ENCODE measurements around the gene CMTM8.

CMTM8 gene

DNA sequence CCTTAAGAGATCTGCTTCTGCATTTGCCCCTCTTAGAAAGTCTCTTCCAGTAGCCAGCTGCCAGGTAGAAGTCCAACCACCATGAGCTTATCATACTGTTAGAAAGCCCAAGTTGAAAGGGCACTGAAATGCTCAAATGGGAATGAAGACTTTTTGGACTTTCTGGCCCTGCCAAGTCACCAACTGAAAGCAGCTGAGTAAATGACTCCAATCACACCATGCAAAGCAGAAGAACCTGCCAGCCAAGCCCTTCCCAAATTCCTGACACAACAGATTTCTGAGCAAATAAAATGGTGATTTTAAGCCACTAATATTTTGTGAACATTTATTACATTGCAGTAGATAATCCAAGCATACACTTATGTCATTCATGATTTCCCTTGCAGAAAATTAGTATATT, 2.1 kb upstream of the CMTM8 start:
- no peak for DNase-seq

DNA sequence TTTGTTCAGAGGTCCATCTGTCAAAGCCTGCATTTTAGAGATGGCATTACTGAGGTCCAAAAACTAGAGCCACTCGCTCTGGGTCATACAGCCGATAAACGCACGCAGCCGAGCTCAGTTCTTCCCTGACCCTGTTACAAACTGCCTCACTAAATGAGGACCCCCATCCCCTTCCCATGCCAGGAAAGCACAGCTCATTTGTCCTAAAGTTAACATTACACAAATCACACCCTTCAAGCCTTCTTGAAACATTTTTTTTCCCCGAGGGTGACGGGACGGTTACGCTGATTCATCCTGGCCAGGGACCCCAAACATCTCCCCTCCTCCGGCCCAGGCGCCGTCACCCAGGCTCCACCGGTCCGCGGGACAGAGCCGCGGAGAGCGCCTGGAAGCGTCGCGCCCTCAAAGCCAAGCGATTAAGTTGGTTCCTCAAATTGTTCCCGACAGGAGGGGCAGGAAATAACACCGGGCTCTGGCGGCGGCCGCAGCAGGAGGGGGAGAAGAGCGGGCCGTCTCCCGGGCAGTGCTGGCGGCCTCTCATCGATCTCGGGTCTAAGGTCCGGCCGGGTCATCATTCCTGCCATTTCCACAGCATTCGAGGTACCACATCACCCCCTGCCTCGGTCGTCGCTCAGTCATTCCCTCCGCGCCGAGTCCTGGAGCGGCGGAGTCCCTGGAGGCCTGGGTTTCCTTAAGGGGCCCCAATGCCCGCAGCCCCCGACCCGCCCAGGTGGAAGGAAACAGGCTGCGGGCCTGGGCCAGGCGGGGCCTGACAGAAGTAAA, 619 bp upstream of the CMTM8 start:
- DNase-seq: no peak

DNA sequence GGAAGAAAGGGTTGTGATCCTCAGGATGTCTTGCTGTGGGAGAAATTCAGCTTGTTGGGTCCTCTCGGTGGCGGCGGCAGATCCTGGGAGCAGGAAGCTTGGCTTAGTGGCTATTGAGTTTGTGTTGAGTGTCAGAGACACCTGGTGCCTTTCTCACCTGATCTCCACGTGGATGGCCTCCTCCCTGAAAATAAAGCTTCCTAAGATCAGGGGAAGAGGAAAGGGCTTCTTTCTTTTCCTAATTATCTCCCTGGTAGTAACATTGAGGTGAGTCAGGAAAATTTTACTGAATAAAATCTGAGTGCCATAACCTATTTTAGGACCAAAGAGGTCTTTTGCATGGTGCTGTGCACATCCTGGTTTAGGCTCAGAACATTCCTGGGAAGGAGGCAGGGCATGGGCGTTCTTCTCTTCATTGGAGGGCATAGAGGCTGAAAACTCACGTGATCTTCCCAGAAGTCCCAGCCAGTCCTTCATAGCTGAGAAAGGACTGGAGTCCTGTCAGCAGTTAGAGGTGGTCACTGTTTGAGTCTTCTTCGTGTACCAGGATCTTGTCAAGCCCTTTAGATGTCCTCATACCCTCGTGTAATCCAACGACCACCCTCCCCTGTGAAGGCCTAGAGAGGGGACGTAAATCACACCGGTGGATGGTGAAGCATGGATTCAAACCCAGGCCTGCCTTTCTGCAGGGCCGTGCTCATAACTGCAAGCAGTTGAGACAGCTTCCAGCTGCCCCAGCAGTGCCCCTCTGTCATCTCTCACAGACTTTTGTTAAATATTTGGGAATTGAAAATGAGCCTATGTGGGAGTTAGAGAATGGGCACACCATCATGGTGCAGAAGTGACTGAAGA, 1.1 kb downstream of the CMTM8 start:
- DNase-seq: peak; percentile 40

DNA sequence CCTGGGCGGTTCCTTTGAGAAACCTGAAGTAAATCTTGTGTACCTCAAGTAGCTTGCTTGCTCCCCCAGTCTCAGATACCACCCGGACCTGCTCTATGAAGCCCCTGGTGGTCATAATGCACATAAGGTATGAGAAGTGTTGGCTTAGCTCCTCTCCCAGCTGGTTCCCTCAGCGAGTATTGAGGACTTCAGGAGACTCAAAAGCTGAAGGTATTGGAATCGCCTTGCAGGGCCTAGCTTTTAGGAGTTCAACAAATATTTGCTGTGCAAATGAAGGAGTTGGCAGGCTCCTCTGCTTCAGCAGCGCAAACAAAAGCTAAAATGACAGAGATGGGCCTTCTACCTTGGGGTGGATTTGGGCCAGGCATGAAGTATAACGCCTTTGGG, 1.7 kb downstream of the CMTM8 start:
- DNase-seq: peak; percentile 63

DNA sequence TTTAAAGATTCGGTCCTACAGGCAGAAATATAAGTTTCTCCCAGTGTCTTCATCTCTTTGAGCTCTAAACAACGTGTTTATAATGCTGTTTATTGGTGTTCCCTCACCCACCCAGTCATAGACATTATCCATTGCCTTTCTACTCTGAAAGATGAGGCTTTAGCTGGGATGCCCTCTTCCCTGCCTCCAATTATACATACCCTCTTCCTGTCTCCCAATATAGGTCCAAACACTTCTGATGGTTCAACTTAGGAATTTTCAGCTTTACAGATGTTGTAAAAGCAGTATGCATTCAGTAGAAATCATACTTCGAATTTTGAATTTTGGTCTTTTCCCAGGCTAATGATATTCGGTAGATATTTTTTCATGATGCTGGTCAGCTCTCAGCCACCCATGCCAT, 2.6 kb downstream of the CMTM8 start:
- no peak for DNase-seq

DNA sequence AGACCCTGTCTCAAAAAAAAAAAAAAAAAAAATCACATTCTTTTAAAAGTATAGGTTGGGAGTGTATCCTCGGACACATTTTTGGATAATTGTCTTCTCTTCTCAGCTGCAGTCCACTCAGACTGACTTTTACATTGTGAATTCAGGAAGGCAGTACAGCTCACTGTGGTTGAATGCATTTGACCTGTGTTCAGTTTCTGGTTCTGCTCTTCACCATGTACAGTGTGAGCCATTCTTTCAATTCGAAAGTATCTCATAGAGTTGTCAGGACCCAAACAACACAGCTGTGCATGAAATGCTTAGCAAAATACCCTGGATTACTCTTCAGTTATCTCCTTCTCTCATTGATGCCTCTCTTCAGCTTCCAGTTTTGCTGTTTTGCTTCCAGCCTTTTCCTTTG, 5.0 kb downstream of the CMTM8 start:
- DNase-seq: no peak

DNA sequence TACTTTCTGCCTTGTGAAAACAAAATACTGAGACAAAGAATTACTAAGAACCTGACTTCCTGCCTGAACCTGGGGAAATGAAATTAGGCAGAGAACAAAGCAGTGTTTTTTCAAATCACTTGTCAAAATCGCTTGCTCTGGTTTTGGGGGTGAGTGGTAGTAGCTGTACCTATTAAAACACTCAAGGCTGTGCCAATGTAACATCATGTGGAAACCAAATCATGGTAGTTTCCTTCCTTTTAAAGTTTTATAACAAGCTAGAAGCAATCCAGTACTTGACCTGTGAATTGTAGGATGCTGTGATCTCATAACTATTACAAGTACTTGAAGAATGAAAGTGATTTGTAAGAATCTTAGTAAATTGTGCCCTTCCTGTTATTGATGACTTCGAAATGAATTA, 6.7 kb downstream of the CMTM8 start:
- no peak for DNase-seq

DNA sequence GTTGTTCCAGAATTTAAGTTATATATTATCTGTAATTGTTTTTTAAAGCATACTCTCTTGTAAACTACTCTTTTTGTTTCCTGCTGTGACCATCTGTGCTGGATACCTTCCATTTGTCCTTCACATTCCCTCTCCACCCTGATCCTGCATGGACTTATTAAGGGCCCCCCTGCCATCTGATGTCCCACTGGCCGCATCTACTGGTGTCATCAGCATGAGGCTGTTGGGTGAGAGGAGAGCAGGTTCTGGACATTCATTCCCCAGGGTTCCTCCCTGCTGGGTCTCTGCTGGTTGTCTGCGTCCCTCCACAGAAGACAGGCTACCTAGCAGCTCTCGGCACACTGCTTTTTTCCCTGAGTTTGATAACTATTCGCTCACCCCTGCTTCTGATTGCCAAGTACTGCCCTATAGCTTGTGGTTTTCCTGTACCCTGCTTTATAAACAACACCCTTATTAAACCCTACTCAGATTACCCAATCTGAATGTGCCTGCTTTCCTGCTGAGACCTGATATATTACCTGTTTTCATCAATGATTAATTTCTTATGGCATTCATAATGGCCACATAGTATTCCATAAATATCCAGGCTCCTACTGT, 7.7 kb downstream of the CMTM8 start:
- no peak for DNase-seq

DNA sequence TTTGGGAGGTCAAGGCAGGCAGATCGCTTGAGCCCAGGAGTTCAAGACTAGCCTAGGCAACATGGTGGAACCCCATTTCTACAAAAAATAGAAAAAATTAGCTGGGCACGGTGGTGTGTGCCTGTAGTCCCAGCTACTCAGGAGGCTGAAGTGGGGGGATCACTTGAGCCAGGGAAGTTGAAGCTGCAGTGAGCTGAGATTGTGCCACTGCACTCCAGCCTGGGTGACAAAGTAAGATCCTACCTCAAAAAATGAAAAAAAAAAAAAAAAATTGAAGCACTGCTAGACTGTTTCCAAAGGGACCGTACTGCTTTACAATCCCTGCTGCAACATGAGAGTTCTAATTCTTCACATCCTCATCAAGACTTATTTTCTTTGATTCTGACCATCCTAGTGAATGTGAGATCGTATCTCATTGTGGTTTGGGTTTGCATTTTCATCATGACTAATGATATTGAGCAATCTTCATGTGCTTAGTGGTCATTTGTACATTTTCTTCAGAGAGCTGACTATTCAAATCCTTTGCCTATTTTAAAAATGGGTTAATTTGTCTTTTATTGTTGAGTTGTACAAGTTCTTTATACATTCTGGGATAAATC, 10.8 kb downstream of the CMTM8 start:
- DNase-seq: no peak

DNA sequence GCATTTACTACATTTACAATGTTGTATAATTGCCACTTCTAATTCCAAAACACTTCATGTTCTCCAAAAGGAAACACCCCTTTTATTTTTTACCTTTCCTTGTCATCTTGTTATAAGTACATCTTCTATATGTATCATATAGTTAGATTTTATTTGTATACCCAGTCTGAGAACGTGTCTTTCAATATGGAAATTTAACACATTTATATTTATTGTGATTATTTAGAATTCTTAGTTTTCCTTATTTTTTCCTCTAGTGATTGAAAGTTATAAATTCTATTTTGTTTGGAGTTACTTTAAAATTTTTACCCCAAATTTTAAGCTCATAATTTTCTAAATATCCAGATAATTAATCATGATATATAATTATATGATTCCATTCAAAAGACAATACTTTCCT, 15.8 kb downstream of the CMTM8 start:
- DNase-seq: no peak

DNA sequence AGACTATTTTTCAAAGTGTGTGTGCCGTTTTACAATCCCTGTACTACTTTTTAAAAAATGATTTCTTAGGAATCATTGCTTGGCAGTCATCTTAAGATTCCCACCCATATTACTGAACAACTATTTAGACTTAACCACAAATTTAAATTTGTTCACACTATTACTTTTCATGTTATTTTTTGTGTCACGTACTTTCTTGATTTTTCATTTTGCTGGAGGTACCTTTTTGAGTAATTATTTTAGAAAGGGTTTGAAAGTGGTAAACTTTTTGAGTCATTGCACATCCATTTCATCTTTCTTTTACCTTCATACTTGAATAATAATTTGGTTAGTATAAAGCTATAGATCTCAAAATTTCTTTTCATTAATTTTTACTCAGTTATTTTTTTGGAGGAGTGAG, 16.9 kb downstream of the CMTM8 start:
- DNase-seq: no peak

DNA sequence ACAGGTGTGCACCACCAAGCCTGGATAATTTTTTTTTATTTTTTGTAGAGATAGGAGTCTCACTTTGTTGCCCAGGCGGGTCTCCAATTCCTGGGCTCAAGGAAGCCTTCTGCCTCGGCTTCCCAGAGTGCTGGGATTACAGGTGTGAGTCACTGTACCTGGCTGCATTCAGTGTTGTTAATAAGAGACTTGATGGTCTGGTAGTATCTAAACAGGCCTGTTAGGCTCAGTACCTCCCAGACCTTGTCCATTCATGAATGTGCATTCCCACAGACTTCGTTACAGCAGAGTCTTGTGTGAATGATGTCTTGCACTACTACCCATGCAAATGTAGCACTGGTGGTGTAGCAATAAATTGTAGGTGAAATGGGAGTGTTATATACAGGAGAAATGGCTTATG, 17.7 kb downstream of the CMTM8 start:
- no peak for DNase-seq

DNA sequence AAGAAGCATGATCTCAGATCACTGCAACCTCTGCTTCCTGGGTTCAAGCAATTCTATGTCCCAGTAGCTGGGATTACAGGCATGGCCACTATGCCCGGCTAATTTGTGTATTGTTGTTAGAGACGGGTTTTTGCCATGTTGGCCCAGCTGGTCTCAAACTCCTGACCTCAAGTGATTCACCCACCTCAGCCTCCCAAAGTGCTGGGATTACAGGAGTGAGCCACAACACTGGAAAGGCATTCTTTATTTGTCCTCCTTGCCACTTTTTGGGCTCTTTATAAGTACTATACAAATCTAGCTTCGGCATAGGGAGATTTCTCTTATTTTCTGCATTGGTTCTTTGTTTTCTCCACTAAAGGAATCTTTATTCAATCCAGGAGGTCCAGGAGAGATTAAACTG, 18.6 kb downstream of the CMTM8 start:
- DNase-seq: no peak

DNA sequence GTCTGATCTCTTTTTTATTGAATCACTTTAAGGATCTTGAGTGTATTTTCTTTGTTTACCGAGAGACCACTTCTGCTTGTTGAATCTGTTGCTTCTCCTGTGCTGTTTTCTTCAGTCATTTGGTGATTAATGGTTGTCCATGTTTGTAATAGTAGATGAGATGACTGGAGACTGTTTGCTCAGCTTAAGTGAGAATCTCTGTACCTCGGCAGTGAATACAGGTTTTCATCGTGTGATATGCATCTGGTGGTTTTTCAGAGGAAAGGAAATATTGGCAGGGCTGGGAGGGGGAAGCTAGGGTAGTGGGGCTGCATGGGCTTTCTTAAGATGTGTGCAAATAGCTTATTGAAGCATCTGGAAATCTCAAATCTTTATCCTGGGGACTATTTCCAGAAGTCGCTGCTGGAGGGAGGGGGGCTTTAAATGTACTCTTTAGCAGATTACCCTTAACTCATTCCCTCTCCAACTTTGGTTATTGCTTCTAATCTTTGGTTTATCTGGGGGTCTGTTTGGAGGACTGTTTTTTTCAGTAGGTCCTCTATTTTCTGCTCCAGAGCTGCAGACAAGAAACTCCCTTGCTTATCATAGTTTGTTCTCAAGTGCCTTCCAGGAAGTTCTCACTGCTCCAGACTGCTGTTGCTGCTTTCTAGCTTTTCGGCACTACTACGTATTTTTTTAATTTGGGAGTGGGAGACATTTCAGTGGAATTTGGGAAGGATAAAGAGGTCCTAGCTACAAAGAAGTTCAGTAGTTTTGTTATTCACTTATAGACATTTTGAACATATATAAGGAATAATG, 19.4 kb downstream of the CMTM8 start:
- DNase-seq: peak; percentile 29

DNA sequence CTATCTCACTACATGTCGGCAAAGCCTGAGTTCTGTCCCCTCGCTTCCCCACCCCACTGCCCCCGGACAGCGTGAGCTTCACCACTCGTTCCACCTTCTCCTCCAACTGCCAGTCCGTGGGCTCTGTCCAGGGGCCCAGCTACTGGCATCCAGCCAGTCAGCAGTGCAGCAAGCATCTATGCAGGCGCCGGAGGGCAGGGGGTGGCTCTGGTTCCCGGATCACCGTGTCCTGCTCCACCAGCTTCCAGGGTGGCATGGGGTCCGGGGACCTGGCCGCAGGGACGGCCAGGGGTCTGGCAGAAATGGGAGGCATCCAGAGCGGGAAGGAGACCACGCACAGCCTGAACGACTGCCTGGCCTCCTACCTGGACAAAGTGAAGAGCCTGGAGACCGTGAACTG, 20.4 kb downstream of the CMTM8 start:
- DNase-seq: no peak

DNA sequence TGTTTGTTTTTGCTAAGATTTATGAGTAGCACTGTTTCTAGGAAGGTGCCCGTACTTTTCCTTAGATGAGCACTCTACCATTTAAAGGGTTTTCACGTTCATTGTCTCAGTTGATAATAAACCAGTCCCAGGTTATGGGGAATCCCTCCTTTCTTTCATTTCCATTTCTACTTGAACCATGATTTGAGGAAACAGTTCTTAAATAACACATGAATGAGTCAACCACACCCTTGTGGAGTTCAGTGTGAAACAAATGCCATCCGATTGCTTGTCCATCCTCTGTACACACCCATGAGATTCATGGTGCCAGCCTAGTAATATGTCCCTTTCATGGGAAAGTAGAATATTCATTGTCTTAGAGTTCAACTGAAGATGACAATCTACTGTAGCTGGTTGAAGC, 23.1 kb downstream of the CMTM8 start:
- DNase-seq: no peak

DNA sequence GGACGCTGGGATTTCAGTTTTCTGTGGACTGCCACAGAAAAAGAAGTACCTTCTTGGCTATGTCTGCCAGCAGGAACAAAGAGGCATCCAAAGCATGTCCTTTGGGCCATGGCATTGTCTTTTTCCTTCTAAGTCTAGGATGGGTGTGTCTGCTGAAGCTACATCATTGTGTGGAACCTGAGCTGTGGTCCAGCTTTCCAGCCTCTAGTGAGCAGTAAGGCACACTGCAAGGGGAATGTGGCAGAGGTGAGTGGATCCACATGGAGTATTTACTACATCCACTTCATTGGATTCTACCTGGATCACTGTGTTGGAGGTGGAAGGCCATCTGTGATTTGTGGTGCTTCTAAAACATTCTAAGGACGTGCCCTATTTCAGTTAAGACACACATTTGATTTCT, 23.7 kb downstream of the CMTM8 start:
- no peak for DNase-seq

DNA sequence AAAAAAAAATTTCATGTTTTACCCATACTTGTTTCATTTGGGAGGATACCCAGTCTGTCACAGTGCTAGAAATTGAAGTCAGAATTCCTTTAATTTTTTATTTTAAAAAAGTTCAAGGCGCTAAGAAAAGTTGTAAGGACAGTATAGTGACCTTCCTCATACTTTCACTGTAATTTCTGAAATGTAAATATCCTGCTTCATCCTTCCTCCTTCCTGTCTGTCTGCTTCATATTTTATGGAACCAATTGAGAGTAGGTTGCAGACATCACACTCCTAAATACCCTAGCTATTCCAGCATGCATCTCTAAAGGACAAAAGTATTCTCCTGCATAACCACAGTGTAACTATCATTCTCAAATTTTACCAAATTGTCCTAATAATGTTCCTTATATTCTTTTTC, 35.8 kb downstream of the CMTM8 start:
- no peak for DNase-seq

DNA sequence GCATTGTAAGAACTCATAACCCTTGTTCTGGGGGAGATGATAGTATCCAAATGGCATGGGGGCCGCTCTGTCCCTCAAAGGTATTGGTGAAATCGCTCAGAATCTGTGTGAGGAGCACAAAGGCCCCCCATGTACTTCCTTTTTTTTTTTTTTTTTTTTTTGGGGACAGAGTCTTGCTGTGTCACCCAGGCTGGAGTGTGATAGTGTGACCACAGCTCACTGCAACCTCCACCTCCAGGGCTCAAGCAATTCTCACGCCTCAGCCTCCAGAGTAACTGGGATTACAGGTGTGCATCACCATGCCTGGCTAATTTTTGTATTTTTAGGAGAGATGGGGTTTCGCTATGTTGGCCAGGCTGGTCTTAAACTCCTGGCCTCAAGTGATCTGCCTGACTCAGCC, 37.0 kb downstream of the CMTM8 start:
- DNase-seq: no peak

DNA sequence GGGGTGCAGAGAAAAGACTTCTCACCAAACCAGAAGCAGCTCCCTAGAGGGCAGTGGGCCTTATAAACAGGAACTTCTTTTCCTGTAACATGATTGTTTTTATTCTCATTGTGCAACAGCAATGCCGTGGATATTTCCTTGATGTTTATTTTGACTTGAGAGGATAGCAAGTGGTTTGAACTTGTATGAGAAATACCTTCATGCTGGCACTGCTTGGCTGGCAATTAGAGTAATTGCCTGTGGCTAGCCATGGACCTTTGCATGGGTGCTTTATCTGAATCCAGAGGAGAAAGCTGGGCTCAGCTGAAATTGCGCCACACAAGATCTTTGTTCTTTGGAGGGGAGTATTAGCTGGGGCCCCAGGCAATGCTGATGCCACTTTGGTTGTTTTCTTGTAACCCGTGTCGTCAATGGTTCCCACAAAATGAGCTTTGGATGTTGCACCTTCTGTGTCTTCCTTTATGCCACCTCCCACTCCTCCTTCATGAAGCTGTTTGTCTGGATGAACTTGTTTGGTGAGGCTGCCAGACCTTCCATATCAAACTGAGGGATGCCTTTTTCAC, 37.9 kb downstream of the CMTM8 start:
- no peak for DNase-seq

DNA sequence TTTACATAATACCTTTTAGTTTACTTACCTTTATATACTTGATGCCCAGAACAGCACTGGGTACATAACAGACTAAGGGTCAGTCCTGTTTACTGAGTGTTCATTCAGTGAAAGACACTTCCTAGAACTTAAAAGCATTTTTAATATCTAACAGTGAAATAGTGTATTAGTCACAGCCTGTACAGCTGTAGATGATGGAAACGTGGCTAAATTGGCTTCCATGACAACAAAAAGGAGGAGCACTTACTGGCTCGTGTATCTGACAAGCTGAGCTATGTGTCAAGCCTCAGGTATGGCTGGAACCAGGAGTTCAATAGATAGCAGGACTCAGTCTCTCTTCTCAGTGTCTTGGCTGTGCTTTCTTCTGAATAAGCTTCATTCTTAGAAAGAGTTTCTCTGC, 40.2 kb downstream of the CMTM8 start:
- no peak for DNase-seq

DNA sequence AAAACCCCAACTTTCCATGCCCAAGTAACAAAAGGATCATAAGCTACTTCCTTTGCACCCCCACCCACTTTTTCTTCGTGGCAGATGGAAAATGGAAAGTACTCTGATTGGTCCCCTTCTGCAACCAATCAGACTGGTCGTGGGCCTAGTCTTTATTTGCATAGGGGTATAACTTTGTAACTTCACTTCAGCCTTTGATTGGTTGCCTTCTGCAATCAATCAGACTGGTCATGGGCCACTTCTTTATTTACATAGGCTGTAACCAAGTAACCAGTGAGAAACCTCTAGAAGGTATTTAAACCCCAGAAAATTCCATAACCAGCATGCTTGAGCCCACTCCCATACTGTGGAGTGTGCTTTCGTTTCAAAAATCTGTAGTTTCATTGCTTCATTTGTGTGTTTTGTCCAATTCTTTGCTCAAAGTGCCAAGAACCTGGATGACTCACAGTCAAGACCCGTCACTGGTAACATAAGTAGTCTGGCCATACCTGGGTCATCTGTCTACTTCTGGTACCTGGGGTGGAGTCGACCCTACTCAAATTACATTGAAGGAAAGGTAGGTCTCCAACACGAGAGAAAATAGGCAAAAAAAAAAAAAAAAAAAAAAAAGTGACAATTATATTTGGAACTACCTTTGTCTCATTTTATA, 41.9 kb downstream of the CMTM8 start:
- DNase-seq: no peak

Measured in NCI-H1092 treated with DMSO at 0.1 percent for 48 hours (cell line).